GM18873 (cell line): ENCODE data around the gene MATN1.

Experiments
- ATAC-seq: cut with Tn5 transposase; IDR thresholded peaks from one replicate; pipeline ENCODE4 v1.9.1; 2021; ENCODE audit warnings: mild to moderate bottlenecking, moderate library complexity, moderate number of reproducible peaks; ENCODE audit not compliant: unreplicated experiment, low FRiP score

MATN1 gene

DNA sequence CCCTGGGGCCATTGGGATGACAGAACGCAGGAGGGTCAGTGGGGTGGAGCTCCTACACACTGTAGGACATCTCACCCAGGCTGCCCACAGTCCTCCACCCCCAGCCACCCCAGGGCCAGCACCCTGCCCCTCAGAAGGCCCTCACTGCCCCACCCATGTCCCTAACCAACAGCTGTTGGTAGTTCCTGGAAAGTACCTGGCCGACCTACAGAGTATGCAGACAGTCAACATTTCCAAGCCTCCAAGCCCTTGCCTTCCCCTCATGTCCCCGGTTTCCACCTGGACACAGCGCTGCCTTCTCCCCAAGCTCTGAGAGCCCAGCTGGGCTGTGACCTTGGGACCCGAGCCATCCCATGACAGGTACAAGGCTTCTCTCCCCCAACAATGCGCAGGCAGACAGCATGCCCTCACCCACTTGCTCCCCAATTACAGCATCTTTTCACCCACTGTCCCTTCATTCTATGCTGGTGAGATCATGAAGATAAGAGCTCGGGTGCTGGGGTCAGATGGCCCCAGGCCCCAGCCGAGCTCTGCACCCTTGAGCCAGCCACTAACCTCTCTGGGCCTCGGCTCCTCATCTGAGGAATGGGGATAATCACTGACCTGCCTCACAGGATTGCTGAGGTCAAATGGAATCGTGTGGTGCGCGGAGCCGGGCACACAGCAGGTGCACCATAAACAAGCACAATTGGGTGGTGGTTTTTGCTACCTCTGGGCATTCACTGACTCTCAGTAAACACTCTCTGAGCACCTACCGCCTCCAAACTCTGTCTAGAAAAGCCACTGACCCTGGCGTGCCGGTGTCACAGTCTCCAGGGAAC lies 23.0 kb upstream of the MATN1 start:
- ATAC-seq = no peak

- no peak for ATAC-seq
Observed at GRCh38 chr1:30745834-30746208, 22.4 kb upstream of the MATN1 start.

DNA sequence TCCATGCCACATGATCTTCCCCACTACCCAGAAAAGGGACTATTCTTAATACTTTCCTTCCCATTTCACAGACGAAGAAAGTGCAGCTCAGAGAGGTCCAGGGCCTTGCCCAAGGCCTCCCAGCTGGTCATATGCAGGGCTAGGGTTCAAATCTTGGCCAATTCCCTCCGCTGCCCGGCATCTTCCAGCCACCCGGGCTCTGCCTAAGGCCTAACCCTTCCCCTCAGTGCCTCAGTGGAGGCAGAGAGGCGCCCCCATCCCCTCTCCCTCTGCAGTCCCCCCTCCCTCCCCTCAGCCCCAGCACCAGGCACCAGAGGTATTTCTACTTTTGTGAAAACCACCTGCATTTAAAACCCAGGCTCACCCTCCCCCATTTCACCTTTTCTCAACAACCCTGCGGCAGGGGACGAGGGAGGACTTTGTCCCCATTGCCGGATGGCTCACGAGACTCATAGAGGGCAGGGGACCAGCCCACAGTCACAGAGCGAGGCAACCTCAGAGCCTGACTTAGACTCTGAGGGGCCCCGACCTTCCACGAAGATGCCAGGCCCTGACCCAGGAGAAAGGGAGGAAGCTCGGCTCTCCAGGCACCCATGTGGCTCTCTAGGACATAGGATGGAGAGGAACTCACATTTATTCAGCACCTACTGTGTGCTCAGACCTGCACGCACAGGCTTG lies 21.9 kb upstream of the MATN1 start:
- ATAC-seq = no peak

DNA sequence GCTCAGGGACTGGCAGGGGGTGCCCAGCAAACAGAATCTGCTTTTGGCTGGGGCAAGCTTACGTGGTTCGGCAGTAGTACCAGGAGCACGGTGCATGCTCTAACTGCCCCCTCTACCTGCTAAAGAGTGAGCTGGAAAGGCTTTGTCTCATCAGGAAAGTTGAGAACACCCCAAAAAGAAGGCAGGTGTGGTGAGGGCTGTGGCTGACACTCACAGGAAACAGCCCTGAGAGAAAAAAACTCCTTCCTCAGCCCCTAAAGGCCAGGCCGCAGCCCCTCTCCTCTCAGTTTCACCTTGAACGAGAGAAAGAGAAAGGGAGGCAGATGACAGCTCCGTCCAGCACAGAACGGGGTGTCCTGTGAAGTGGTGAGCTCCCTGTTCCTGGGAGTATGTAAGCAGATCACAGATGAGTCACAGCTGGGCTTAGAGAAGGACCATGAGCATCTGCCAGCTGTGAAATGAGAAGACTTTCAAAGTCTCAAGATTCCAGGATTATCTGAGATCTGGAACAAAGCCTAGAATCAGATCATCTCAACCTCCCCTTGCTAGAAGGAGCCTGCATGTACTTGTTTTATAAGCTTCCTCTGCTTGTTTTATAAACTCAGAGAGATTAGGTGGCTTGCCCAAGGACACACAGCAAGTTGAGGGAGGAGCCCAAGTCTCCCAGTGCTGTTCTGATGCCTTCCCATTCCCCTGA lies 20.8 kb upstream of the MATN1 start:
- no peak for ATAC-seq

DNA sequence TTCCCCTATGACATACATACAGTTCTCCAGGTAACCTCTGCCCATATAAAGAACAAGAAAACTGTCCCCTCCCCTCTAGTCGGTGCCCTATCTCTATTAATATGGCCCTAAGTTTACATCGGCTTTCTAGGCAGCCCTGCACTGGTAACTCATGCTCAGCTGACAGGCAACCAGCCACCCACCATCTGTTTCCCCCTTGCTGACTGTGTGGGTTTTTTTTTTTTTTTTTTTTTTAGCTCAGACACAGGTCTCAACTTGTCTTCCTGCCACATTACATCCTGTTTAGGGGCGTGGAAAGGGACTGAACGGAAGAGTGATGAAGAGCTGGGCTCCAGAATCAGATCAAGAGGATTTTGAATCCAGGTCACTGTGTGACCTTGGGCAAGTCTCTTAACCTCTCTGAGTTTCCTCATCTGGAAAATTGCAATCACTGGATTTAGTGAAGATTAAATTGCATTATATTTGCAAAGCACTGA lies 20.2 kb upstream of the MATN1 start:
- ATAC-seq = no peak

GRCh38 chr1:30742963-30743559 lies 19.7 kb upstream of the MATN1 start:
- no peak for ATAC-seq

- no peak for ATAC-seq
Observed at GRCh38 chr1:30742300-30742962, 19.0 kb upstream of the MATN1 start.

DNA sequence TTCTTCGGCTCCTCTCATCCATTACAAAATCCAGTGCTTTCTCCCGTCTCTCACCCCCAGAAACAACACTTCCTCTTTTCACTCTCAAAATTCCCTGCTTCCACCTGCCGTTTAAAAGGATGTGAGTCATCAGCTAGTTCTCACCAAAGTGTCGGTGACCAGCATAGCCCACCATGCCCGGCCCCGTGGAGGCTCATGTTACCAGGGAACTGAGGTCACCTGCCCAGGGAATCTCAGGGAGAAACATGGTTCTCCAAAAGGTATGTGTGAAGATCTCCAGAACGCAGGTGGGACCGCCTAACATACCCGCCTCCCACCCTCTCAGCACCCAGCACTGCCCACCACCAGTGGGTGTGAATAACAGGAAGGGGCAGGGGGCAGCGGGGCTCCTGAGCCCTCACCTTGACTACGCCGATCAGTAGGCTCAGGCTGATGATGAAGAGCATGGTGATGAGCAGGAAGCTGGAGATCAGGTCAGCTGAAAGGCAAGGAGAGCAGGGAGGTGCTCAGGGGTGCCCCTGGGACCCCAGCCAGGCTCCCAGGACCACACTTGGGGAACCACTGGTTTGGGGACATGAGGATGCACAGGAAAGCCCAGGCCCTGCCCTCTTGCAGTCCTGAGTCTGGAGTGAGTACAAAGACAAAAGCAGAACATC lies 18.0 kb upstream of the MATN1 start:
- no peak for ATAC-seq

GRCh38 chr1:30740251-30741238 lies 17.2 kb upstream of the MATN1 start:
- no peak for ATAC-seq

DNA sequence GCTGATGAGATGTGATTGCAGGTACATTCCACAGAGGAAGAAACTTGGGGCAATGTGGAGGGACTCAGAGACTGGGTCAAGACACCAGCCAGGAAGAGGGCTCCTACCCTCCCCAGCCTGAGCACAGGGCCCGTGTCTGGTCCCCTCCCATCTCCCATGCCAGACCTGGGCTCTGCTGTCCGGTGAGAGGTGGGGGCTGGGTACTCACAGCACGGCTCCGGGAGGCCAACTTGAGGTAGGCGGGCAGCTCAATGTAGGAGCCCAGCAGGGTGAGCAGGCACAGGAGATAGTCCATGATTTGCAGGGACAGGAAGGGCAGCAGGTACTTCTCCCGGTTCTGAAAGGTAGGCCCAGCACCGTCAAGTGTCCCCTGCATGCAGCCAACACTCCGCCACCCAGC lies 16.2 kb upstream of the MATN1 start:
- no peak for ATAC-seq

- ATAC-seq = no peak
Observed at GRCh38 chr1:30738715-30739559, 15.6 kb upstream of the MATN1 start.

GRCh38 chr1:30738040-30738714 lies 14.8 kb upstream of the MATN1 start:
- ATAC-seq = no peak

DNA sequence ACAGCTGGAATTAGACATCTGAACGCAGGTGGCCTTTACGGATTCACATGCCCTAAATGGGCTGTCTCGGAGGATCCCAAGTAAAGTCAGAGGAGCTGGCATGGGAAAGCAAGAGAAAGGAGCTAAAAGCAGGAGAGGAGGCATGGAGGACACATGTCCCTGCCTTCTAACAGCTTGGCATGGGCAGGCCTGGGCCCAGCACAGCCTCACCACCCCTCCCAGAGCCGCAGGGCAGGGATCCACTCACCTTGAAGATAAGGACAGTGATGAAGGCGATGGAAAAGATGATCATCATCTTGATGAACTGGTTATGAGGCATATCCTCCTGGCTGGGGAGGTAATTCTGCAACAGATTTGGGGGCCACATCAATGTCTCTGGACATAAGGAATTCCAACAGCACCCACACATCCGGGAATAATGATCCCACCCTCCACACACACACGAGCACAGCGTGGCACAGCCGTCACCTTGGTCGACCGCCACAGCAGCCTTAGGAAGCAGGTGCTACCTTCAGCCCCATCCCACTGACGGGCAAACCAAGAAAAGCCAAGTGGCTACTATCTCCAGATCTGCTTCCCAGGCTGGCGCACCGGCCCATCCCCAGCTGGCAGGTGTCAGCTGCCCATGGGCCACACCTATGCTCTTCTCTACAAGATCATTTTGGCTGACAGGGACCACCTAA lies 14.1 kb upstream of the MATN1 start:
- ATAC-seq = no peak

- ATAC-seq = no peak
Observed at GRCh38 chr1:30735668-30736498, 12.5 kb upstream of the MATN1 start.

GRCh38 chr1:30735124-30735523 lies 11.7 kb upstream of the MATN1 start:
- ATAC-seq = no peak

DNA sequence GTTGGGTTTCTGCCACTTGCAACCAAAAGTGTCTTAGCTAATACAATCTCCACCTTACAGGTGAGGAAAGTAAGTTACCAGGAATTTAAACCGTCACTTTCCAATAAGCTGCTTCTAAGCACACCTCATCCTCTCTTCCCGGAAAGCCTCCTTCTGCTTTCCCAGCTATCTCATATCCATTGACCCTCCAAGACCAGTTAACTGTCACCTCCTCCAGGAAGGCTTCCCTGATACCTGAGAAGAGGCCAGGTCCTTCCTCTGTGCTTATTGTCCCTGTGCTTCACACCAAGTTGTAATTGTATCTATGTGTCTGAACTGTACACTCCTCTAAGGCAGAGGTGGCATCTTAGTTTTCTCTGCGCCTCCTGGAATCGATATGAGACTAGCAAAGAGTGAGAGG lies 11.2 kb upstream of the MATN1 start:
- no peak for ATAC-seq
